Vagina (tissue), 2 donors: ENCODE measurements around the gene CSTF1. TPM values are rescaled to one million over a fixed set of nuclear protein-coding genes. Genes with fewer than 3 reads are reported as not detected.

ENCODE experiments used
- DNase-seq, 2 donors: peaks; one replicate each; pipeline ENCODE4 v3.0.0-alpha.2; 2017; ENCODE audit errors: extremely low spot score in 2 of 2
- H3K27ac ChIP-seq: fragments of 200-600 bp; sonication (generic); one replicate; pipeline ENCODE4 v1.5.1; 2019
- H3K27me3 ChIP-seq: fragments of 200-600 bp; sonication (generic); one replicate; pipeline ENCODE4 v1.5.1; 2019
- H3K36me3 ChIP-seq, 2 donors: fragments of 200-600 bp; sonication (generic); one replicate each; pipeline ENCODE4 v1.5.1; 2017 to 2019
- H3K4me1 ChIP-seq: fragments of 200-600 bp; sonication (generic); one replicate; pipeline ENCODE4 v1.5.1; 2019
- H3K4me3 ChIP-seq, 2 donors: fragments of 200-600 bp; sonication (generic); 1 replicate in 1 of 2; 2 replicates in 1 of 2; pipeline ENCODE4 v1.5.1; 2016 to 2019
- H3K9me3 ChIP-seq: fragments of 200-600 bp; sonication (generic); one replicate; pipeline ENCODE4 v1.5.1; 2019
- CTCF ChIP-seq, 3 experiments: fragments of 450-650 bp in 2 of 3; fragments of 200-600 bp in 1 of 3; sonication (generic) in 1 of 3; IDR thresholded peaks; one replicate each; pipeline ENCODE4 v1.5.1; 2017 to 2019; ENCODE audit warnings: antibody characterized with exemption in 3 of 3, mild to moderate bottlenecking in 2 of 3, moderate library complexity in 2 of 3
- POLR2A ChIP-seq, 2 donors: fragments of 450-650 bp; IDR thresholded peaks; one replicate each; pipeline ENCODE4 v1.6.1; 2017; ENCODE audit warnings: antibody characterized with exemption in 2 of 2, mild to moderate bottlenecking in 2 of 2, moderate library complexity in 2 of 2
- POLR2AphosphoS5 ChIP-seq, 2 donors: sonication (generic); formaldehyde crosslinking; IDR thresholded peaks; one replicate each; pipeline ENCODE4 v1.9.0; 2017; ENCODE audit warnings: antibody characterized with exemption in 2 of 2, mild to moderate bottlenecking in 2 of 2, low read depth in 1 of 2; ENCODE audit not compliant: insufficient read depth in 1 of 2
- intact Hi-C: fragments of 100-400 bp; cut with DNase I; formaldehyde crosslinking; loops from one replicate; pipeline ENCODE4 v1.15.1; 2023
- total RNA-seq: library from RNA; depleted of rRNA; stranded (reverse); fragments of >200 nt; gene quantifications from one replicate; pipeline ENCODE4 v1.2.3, GENCODE V29; 2016

CSTF1 gene
- total RNA-seq, 1 donor from 2014 or later: 27.0 TPM

DNA sequence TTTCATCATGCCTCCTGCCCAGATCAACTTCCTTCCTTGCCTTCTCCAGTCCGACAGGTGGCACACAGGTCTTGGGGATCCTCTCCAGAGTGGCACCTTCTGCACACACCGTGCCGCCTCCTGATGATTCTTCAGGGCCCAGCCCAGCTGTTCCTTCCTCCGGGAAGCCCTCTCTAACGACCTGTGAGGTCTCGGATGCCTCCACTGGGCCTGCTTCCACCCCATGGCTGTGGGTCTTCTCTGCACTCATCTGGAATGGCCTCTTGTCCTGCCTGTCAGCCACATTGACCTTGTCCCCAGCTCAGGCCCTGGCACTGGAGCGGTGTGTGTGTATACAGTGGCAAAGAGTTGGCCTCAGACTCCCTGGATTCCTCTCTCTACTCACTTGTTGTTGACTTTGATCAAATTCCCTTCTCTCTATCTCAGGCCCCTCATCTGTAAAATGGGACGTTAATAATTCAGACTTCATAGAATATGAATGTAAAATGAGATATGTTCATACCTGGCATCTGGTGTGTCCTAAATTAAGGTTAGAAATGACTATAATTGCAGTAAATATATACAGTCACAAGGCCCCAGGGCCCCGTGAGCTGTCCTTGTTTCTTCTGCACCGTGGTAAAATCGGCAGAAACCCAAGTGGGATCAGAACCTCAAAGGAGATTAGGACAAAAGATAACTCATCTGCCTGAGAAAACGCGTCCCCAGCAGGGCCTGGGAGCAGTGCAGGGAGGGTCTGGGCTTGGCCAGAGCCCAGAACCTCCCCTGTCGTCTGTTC, 32.1 kb upstream of the CSTF1 start:
- Histone ChIP-seq H3K27ac (no peak overlapping the region), H3K27me3 (no peaks in the 10 kb centered on the region), H3K4me1 (peaks cover 30% of the 10 kb centered on the region), H3K9me3 (no peaks in the 10 kb centered on the region), H3K4me3 (peak overlapping the region; percentile 66 to 100), H3K36me3 (peaks cover 0 to 11% of the 10 kb centered on the region in 2 donors)
- intact Hi-C loops: no loop called here
- TF ChIP-seq CTCF (IDR thresholded peaks at IDR 0.05) (no peak), POLR2A (IDR thresholded peaks at IDR 0.05) (no peak), POLR2AphosphoS5 (IDR thresholded peaks at IDR 0.05; ENCODE audit: insufficient read depth in 1 of 2, low read depth in 1 of 2) (no peak)
- DNase-seq: no peak

DNA sequence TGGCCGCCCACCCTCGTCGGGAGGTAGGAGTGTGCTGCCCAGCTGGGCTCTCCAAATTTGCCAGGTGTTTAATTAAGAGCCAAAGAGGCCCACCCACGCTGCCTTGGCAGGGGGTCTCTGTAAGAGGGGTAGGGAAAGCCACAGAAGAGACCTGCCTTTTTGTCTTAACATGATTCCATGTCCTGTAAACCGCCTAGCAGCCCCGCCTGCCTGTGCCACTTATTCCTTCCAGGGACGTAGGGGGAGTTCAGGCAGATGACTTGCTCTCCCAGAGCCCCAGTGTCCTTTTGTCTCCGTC, 31.6 kb upstream of the CSTF1 start:
- peaks cover 0 to 16% of the 10 kb centered on the region in 2 donors for H3K36me3 ChIP-seq
- no peaks in the 10 kb centered on the region for H3K9me3 ChIP-seq
- DNase-seq: no peak
- H3K27me3 ChIP-seq: no peaks in the 10 kb centered on the region
- intact Hi-C loops: no loop called here
- peak overlapping the region in 1 of 2 donors; percentile 66 for H3K4me3 ChIP-seq
- H3K27ac ChIP-seq: no peak overlapping the region
- TF ChIP-seq POLR2A (IDR thresholded peaks at IDR 0.05) (no peak), POLR2AphosphoS5 (IDR thresholded peaks at IDR 0.05; ENCODE audit: insufficient read depth in 1 of 2, low read depth in 1 of 2) (no peak), CTCF (IDR thresholded peaks at IDR 0.05) (no peak)
- H3K4me1 ChIP-seq: peaks cover 30% of the 10 kb centered on the region

DNA sequence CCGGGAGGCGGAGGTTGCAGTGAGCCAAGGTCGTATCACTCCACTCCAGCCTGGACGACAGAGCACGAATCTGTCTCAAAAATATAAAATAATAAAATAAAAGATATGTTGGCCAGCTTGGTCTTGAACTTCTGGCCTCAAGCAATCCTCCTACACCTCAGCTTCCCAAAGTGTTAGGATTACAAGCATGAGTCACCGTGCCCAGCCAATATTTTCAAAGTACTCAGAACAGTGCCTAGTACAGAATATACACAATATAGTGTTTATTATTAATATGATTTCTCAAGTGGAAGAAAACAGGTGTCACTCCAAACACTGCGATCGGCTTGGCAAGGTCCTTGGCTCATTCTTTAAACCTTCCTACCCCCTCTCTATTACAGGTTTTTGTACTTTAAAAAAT, 30.5 kb upstream of the CSTF1 start:
- H3K27ac ChIP-seq: no peak overlapping the region
- intact Hi-C loops: no loop called here
- H3K4me3 ChIP-seq: no peak overlapping the region
- DNase-seq: no peak
- peaks cover 0 to 26% of the 10 kb centered on the region in 2 donors for H3K36me3 ChIP-seq
- H3K9me3 ChIP-seq: no peaks in the 10 kb centered on the region
- no peaks in the 10 kb centered on the region for H3K27me3 ChIP-seq
- no peak for TF ChIP-seq CTCF (IDR thresholded peaks at IDR 0.05)
- no peak for TF ChIP-seq POLR2AphosphoS5 (IDR thresholded peaks at IDR 0.05; ENCODE audit: insufficient read depth in 1 of 2, low read depth in 1 of 2)
- TF ChIP-seq POLR2A (IDR thresholded peaks at IDR 0.05): no peak
- peaks cover 30% of the 10 kb centered on the region for H3K4me1 ChIP-seq

GRCh38 chr20:56362833-56363413, 29.5 kb upstream of the CSTF1 start:
- Histone ChIP-seq H3K36me3 (peaks cover 0 to 37% of the 10 kb centered on the region in 2 donors), H3K27ac (no peak overlapping the region), H3K9me3 (no peaks in the 10 kb centered on the region), H3K4me3 (no peak overlapping the region), H3K4me1 (peaks cover 28% of the 10 kb centered on the region), H3K27me3 (no peaks in the 10 kb centered on the region)
- DNase-seq: no peak
- no peak for TF ChIP-seq CTCF (IDR thresholded peaks at IDR 0.05)
- no peak for TF ChIP-seq POLR2AphosphoS5 (IDR thresholded peaks at IDR 0.05; ENCODE audit: insufficient read depth in 1 of 2, low read depth in 1 of 2)
- no peak for TF ChIP-seq POLR2A (IDR thresholded peaks at IDR 0.05)
- intact Hi-C loops: no loop called here

- no peak for DNase-seq
- no peak for TF ChIP-seq POLR2AphosphoS5 (IDR thresholded peaks at IDR 0.05; ENCODE audit: insufficient read depth in 1 of 2, low read depth in 1 of 2)
- TF ChIP-seq CTCF (IDR thresholded peaks at IDR 0.05): no peak
- no peak for TF ChIP-seq POLR2A (IDR thresholded peaks at IDR 0.05)
Observed at GRCh38 chr20:56363491-56363890, 29.0 kb upstream of the CSTF1 start.

More at GRCh38 chr20:56363491-56363890, 29.0 kb upstream of the CSTF1 start:
- H3K4me3 ChIP-seq: no peak overlapping the region
- intact Hi-C loops: no loop called here
- no peak overlapping the region for H3K27ac ChIP-seq
- H3K36me3 ChIP-seq: peaks cover 0 to 37% of the 10 kb centered on the region in 2 donors
- no peaks in the 10 kb centered on the region for H3K27me3 ChIP-seq
- no peaks in the 10 kb centered on the region for H3K9me3 ChIP-seq
- peaks cover 27% of the 10 kb centered on the region for H3K4me1 ChIP-seq
